Bronchial epithelial cell (primary cell): ENCODE measurements around the gene SELENON. TPM values are rescaled to one million over a fixed set of nuclear protein-coding genes. Genes with fewer than 3 reads are reported as not detected.

Experiments used
- DNase-seq: peaks from one replicate; pipeline ENCODE4 v3.0.0-alpha.2; 2010; ENCODE audit warnings: low read depth
- FAIRE-seq: peaks from 2 replicates; lab custom pipeline; 2011; peaks lifted over from hg19 to GRCh38; lab: Jason Lieb, UNC
- H3K27me3 ChIP-seq: 2 replicates; pipeline ENCODE4 v1.5.1; 2011; ENCODE audit warnings: low read length; ENCODE audit not compliant: control insufficient read depth, insufficient read depth
- H3K36me3 ChIP-seq: 2 replicates; pipeline ENCODE4 v1.5.1; 2011; ENCODE audit warnings: low read length; ENCODE audit not compliant: control insufficient read depth, insufficient read depth
- H3K4me3 ChIP-seq: 2 replicates; pipeline ENCODE4 v1.5.1; 2011; ENCODE audit warnings: mild to moderate bottlenecking, low read depth, low read length, control low read depth
- CTCF ChIP-seq: IDR thresholded peaks from 2 replicates; pipeline ENCODE4 v1.5.1; 2011; ENCODE audit warnings: mild to moderate bottlenecking, moderate library complexity, low read length, control low read depth, inconsistent platforms; ENCODE audit not compliant: insufficient read depth, severe bottlenecking
- total RNA-seq: library from RNA; depleted of rRNA; stranded (reverse); fragments of >200 nt; gene quantifications from 2 replicates; pipeline ENCODE4 v1.2.1, GENCODE V29; 2014

Gene SELENON
- total RNA-seq, 1 donor from 2014 or later, result 3.4 TPM

- H3K4me3 ChIP-seq, result peak overlapping the region; percentile 84
- peaks cover 3% of the 10 kb centered on the region for H3K36me3 ChIP-seq
- FAIRE-seq (no peak), DNase-seq (no peak)
- TF ChIP-seq CTCF, result no peak
- H3K27me3 ChIP-seq, result no peaks in the 10 kb centered on the region
Observed at GRCh38 chr1:25821112-25821476, 21.1 kb downstream of the SELENON start.

GRCh38 chr1:25821630-25822091 is 21.7 kb downstream of the SELENON start:
- peaks cover 9% of the 10 kb centered on the region for H3K36me3 ChIP-seq
- H3K4me3 ChIP-seq, result no peak overlapping the region
- FAIRE-seq (no peak), DNase-seq (no peak)
- no peak for TF ChIP-seq CTCF
- no peaks in the 10 kb centered on the region for H3K27me3 ChIP-seq

GRCh38 chr1:25825605-25826004 is 25.6 kb downstream of the SELENON start:
- H3K27me3 ChIP-seq, result no peaks in the 10 kb centered on the region
- no peak overlapping the region for H3K4me3 ChIP-seq
- FAIRE-seq, result peak; percentile 18
- H3K36me3 ChIP-seq, result peaks cover 20% of the 10 kb centered on the region
- DNase-seq, result no peak
- TF ChIP-seq CTCF, result no peak

- FAIRE-seq (no peak), DNase-seq (no peak)
- H3K27me3 ChIP-seq, result no peaks in the 10 kb centered on the region
- peaks cover 24% of the 10 kb centered on the region for H3K36me3 ChIP-seq
- H3K4me3 ChIP-seq, result no peak overlapping the region
- no peak for TF ChIP-seq CTCF
Observed at GRCh38 chr1:25826571-25826970, 26.6 kb downstream of the SELENON start.

DNA sequence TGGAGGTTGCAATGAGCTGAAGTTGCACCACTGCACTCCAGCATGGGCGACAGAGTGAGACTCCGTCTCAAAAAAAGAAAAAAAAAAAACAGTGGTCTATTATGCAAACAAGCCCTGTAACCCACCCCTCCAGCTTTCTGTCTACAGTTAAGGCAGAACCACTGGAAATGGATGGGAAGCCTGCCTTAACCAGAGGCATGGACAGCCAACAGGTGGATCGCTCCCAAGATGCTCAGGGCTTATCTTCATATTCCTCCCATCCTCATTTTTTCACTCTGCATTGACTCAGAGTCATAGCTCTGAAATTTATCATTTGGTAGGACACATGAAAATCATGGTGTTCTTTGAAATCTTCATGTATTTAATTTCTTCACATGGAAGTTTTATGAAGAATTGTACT is 28.5 kb downstream of the SELENON start:
- DNase-seq (no peak), FAIRE-seq (no peak)
- Histone ChIP-seq H3K36me3 (peaks cover 25% of the 10 kb centered on the region), H3K4me3 (no peak overlapping the region), H3K27me3 (no peaks in the 10 kb centered on the region)
- no peak for TF ChIP-seq CTCF

- no peak for TF ChIP-seq CTCF
- H3K36me3 ChIP-seq, result peaks cover 25% of the 10 kb centered on the region
- no peak for FAIRE-seq
- DNase-seq, result no peak
- H3K27me3 ChIP-seq, result no peaks in the 10 kb centered on the region
- H3K4me3 ChIP-seq, result no peak overlapping the region
Observed at GRCh38 chr1:25829046-25829445, 29.1 kb downstream of the SELENON start.
